DLD1 (cell line): ENCODE data around the gene MRC1.

Source experiments
- in situ Hi-C: cut with HindIII; loops from 2 replicates; pipeline ENCODE4 v1.10.0; 2017; ENCODE audit warnings: low sequenced_read_pairs

The MRC1 gene

DNA sequence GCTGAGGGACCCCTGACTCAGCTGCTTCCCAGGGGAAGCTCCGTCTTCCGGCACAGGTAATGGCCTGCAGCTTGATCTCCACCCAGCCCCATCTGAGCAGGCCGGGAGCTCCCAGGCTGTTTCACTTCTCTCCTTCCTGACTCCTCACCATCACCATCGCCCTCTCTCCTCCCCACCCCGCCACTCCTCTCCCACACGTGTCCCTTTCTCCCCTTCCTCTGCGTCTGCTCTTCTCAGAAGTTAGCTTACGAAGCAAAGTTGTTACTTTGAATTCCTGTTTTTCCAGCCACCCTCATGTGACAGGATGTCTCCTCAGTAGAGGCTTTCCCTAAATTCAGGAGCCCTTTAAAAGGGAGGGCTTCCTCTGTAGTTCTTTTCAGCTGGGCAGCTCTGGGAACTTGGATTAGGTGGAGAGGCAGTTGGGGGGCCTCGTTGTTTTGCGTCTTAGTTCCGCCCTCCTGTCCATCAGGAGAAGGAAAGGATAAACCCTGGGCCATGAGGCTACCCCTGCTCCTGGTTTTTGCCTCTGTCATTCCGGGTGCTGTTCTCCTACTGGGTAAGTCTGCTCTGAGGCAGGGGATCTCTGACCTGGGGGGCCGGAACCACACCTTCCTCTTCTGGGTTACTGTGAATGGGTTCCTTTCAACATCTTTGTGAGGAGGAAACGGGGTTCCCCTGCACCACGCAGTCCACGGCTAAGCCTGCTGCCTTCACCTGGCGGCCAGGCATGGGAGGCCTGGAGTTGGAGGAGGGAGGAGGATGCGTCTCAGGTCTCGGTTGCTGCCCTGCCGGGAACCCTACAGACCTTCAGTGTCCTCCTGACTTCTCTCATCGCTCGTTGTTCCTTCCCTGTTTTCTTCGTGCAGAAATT, at the start of gene MRC1:
Gene MRC1, plus strand, starts transcription at position 378 of the 871 bp plus-strand sequence. Its CDS starts 118 bp downstream, at position 496.
- in situ Hi-C loops = no loop called here

GRCh38 chr10:17764142-17764541, 45.0 kb upstream of the MRC1 start:
- in situ Hi-C loops = no loop called here

DNA sequence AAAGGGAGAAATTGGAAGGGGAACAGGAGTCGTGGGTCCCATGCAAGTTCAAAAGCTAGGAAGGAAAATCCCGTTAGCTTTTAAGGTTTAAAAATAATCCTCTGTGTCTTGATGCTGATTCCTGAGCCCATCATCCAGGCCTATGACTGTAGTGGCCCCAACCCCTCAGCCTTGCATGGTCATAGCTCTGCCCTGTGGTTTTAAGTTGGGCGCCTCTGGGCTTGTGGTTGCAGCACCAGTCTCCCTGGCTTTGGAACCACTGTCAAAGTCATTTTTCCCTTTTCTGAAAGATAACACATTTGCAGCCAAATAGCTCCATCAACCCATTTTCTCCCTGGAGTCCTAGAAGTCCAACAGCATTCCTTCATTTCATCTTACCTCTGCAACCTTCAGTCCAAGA, 43.5 kb upstream of the MRC1 start:
- in situ Hi-C loops = no loop called here

DNA sequence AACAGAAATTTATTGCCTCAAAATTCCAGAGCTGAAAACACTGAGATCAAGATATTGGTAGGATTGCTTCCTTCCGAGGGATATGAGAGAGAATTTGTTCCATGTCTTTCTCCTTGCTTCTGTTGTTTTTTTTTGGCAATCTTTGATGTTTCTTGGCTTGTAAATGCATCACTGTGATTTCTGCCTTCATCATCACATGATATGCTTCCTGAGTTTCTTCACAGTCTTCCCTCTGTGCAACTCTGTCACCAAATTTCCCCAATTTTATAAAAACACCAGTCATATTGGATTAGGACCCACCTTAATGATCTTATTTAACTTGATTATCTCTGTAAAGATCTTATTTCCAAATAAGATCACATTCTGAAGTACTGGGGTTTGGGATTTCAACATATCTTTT, 42.4 kb upstream of the MRC1 start:
- in situ Hi-C loops = no loop called here

DNA sequence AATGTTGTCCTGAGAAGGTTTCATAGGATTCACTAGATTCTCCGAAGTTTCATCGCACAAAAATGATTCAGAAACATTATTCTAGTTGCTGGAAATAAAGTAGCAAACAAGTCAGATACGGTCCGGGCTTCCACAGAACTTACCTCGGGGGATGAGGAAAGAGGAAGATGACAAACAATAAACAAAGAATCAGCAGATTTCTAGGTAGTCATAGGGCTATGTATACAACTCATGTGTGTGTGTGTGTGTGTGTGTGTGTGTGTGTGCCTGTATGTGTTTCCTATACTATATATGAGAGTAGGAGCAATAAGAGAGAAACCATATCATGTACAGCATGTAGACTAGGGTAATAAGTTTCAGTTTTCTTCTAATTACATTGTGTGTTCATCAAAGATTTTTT, 40.7 kb upstream of the MRC1 start:
- in situ Hi-C loops = no loop called here

DNA sequence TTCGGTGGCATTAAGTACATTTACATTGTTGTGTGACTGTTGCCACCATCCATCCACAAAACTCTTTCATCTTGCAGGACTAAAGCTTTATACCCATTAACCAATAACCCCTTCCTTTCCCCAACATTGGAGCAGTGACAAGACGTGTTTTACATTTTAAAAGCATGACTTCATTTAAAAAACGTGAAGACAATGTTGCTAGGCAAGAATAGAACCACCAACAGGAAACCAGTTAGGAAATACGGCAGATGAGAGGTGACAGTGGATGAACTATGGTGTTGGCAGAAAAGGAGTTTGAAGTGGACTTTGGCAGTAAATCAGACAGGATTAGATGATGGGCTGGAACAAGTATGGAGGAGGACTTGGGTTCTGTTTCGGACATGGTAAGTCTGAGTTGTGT, 40.2 kb upstream of the MRC1 start:
- in situ Hi-C loops = no loop called here

GRCh38 chr10:17771017-17771416, 38.1 kb upstream of the MRC1 start:
- in situ Hi-C loops = no loop called here

DNA sequence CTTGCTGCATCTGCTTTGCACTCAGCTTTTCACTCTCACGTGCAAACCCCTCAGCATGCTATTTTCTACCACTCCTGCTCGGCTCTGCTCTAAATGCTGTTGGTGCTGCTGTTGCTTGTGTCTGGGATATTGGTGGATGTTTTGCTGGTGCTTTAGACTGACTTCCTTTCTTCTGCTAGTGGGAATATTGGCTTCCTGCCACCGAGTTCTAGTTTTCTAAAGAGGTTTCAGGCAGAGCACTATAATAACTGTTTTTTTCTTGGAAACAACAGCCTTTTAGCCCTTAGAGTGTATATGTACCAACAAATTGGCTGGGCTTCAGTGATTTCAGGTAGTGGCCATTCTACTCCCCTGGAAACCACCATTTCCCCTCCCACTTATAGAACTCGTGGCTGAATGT, 29.4 kb upstream of the MRC1 start:
- in situ Hi-C loops = no loop called here

GRCh38 chr10:17780727-17781126, 28.4 kb upstream of the MRC1 start:
- in situ Hi-C loops = no loop called here

- in situ Hi-C loops = no loop called here
Observed at GRCh38 chr10:17781856-17782255, 27.3 kb upstream of the MRC1 start.

DNA sequence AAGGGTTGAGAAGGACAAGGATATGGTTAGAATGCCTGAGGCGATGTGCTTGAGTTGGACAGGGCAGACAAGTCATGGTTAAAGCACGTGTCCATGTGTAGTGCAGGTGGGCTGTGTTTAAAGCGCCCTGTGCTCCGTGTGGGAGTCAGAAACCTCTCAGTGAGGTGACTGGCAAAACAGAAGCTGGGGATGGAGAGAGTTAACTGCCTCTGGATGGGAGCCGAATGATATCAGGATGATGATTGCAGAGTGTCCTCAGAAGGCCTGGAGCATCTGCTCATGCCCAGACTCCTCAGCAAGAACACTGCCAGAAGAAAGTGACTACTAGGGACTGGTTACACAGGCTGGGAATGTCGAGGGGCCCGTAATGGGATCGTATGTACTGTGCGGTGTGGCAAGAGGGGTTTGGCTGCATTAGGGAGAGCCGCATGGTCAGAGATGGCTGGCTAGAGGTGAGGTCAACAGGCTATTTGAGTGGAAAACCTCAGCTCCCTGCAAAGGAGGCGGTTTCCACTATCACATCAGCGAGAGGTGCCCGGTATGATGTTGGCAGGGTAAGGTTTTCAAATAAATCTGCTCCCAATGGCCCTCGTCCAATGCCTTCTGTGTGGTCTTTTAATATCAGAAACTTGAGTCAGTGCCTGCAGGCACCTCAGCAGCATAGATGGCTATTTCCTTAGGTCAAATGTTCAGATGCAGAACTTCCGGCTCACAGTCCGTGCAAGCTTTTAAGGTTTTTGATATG, 26.1 kb upstream of the MRC1 start:
- in situ Hi-C loops = no loop called here

DNA sequence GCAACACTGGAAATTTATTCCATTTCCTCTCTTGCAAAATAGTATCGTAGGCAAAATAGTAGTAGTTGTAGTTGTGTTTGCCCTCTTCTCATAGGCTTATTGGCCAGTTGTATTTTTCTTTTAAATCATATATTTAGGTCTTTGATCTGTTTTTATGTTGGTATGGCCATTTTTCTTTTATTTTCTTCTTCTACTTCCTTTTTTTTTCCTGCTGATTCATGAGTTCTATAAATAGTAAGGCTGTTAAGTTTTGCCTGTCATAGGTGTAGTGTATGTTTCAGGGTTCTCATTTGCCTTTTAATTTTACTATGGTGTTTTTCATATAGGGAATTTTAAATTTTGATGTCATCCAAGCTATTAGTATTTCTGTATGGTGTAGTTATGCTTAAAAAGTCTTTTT, 25.4 kb upstream of the MRC1 start:
- in situ Hi-C loops = no loop called here

DNA sequence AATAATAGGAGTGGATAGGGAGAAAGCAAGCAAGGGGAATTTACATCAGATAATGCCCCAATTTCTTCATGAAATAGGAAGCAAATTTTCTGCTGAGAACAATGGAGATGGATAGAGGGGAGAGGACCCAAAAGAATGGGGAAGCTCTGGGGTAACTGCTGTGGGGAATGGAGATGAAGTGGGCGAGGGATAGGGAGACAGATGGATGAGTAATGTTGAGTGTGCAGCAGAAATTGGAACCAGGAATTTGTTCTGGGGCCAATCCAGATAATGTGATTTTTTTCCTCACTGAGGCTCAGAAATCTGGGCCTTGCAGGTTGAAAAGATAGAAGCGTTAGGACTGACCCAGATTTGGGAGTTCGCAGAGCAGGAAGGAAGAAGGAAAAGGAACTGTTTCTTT, 24.5 kb upstream of the MRC1 start:
- in situ Hi-C loops = no loop called here

GRCh38 chr10:17785276-17785930, 23.7 kb upstream of the MRC1 start:
- in situ Hi-C loops = no loop called here

DNA sequence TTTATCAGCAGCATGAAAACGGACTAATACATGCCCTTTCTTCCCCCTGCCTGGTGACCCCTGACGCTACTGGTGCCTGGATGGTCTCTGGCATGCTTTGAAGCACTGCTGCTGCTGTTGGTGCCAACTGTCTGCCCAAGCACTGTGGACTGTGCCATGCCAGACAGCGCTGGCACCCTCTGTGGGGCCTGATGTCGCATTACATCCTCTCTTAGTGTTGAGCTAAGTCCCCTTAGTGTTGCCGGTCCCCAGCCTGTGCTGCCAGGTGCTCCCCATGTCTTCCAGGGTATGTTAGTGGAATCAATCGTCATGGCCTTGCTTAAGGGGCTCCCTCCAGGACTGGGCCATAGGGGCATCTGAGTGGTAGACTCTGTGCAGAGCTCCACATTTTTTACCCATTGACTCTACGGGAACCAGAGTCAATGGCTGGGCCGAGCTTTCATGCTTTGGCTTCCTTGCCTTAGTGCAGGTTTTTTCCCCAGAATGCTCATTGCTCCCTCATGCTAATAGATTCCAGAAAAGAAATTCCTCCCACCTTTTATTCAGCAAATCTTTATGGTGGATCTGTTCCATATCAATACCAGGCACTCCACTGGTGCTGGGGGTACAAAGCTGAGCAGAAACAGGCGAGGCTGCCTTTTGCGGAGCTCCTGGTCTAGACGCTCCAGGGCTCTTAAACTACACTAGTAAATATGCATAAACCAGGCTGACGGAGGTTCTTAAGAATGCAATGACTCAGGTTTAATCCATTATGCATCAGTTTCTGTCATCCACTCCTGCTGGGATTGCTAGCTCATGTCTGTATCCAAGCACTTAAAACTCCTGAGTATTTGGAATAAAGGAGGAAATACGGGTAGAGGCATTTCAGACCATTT, 21.8 kb upstream of the MRC1 start:
- in situ Hi-C loops = no loop called here

DNA sequence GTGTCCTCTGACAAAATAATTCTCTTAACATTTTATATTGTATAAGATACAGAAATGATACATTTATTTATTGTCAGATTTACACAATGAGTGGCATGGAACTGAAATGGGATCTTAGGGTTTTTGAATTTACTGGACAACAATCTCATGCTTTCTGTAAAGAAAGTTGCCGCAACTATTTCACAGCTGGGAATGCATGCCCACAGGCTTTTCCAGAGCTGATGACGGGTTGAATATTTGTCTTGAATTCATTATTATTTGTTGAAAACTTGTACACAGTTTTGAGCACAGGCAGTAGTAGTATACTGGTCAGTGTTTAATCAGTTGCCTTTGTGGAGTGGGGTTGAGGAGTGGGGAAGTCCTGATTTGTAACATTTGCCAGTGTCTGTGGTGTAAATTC, 20.5 kb upstream of the MRC1 start:
- in situ Hi-C loops = no loop called here

GRCh38 chr10:17789396-17789795, 19.8 kb upstream of the MRC1 start:
- in situ Hi-C loops = no loop called here

GRCh38 chr10:17790651-17791050, 18.5 kb upstream of the MRC1 start:
- in situ Hi-C loops = no loop called here

DNA sequence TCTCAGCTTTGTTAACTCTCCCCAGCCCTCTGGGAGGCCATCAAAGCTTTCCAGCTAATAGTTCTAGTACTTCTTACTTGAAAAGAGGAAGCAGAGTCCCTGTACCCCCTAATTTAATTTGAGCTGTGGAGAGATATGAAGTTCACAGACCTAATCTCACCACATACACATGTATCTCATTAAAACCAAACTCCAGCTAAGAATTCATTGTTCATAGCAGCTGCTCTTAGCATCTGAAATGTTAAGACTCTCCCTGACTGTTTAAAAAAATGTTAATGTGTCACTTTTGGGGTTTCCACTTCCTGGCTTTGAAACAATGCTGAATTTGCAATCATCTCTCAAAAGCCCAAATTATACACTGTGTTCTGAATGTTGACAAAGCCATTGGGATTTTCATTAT, 16.2 kb upstream of the MRC1 start:
- in situ Hi-C loops = no loop called here

GRCh38 chr10:17793823-17794644, 15.1 kb upstream of the MRC1 start:
- in situ Hi-C loops = no loop called here
